LHCN-M2 (cell line): ENCODE data around the gene AJAP1. TPM values are rescaled to one million over a fixed set of nuclear protein-coding genes. Genes with fewer than 3 reads are reported as not detected.
"Not testable (repeated sequence)": the region's sequence is repeated elsewhere in the genome, so short reads cannot be mapped to it uniquely, and the experiment has no call there.

Source experiments
- DNase-seq: peaks from one replicate; pipeline ENCODE4 v3.0.0-alpha.2; 2012; ENCODE audit warnings: low read depth
- total RNA-seq: library from RNA; depleted of rRNA; stranded (reverse); fragments of >200 nt; gene quantifications from 2 replicates; pipeline ENCODE4 v1.2.3, GENCODE V29; 2014

Gene AJAP1
- total RNA-seq, 1 experiment from 2014 or later: not detected

- no peak for DNase-seq
Observed at GRCh38 chr1:4657960-4658541, 3.6 kb downstream of the AJAP1 start.

GRCh38 chr1:4658643-4659628 lies 4.5 kb downstream of the AJAP1 start:
- DNase-seq: no peak

GRCh38 chr1:4660917-4661594 lies 6.6 kb downstream of the AJAP1 start:
- no peak for DNase-seq

DNA sequence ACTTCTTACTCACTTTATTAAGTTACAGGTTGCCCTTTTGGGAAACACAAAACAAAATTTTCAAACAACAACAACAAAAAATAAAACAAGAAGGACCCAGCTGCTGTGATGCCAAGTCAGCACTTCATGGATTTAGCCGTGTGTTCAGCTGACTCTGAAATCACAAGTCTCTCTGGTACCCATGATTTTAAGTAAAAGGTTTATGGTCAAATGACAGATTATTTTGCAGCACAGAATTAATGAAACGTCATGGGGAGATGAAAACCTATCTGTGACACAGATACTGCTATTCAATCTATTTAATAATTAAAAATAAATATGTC lies 7.1 kb downstream of the AJAP1 start:
- no peak for DNase-seq

DNA sequence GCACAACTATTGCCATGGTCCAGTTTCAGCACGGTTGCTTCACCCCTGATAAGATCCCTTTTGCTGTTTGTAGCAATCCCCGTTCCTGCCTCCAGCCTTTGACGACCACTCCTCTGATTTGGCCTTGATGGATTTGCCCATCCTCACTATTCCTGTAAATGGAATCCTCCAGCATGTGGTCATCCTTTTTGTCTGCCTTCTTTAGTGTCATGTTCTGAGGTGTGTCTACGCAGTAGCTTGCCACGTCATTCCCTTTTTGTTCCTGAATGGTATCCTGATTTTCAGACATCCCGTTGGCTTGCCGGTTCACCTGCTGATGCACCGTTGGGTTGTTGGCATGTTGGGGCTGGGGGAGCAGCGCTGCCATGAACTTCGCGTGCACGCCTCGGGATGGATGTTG lies 7.8 kb downstream of the AJAP1 start:
- no peak for DNase-seq

DNA sequence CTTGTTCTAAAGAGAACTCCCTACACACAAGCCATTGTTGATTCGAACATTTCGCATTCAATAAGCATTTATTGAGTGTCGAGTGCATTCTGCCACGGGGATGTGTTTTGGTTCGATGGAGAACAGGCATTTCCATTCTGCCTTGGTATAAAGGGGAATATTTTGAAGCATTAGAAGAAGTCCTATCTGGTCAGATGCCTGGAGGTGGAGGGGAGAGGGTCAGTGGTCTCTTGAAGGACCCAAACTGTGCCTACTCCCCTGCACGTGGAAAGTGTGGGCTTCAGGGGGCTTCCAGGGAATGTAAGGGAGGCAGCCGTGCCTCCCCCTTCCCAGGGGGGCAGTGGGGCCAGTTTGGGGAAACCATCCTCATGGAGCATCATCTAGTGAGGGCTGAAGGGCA lies 8.3 kb downstream of the AJAP1 start:
- no peak for DNase-seq

DNA sequence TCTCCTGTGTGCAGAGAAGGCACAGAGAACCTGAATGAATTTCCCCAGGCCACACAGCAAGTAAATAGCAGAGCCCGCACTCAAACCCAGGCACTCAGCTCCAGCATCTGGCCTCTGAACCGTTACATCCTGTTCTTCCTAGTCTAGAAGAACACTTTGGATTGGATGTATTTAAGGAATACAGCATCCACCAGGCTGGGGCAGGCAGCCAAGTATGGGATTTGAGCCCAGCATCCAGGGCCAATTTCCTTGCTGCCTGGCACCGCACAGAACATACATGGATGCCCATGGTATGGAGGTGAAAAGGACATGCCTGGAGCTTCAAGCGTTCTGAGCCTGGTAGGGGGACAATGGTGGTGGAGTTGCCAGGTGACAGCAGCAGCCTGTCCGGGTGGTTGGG lies 9.7 kb downstream of the AJAP1 start:
- DNase-seq: no peak

DNA sequence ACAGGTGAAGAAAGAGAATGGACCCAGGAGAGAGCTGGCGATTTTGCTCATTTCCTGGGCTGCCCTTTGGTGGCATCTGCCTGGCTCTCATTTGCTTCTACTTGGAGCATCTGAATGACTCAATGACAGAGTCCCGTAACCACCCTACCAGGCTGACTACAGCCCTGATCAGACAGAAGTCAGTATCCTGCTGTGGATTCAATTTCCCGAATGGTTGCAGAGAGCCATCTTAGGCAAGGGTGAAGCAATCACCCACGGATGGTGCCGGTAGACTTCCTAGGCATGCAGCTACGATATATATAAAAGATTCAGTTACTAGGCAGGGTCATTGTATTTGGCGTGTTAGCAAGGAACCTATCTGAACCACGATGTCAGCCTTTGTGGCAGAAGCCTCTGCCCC lies 10.2 kb downstream of the AJAP1 start:
- DNase-seq: no peak

DNA sequence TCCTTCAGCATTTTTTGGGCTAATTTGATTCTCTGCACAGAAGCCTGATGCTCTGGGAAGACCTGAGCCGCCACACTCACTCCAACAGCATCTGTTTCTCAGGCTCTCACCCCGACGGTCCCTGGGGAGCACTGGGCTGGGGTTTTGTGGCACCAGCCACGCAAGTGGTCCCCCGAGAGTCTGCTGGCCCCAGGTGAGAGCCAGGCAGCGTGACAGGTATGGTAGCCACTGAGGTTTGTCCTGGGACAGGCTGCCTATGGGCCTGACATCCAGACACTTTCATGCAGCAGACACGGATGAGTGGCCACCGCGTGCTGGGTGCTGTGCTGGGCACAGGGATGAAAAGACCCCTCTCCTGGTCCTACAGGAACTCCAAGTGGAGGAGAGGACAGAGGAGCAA lies 11.0 kb downstream of the AJAP1 start:
- no peak for DNase-seq

DNA sequence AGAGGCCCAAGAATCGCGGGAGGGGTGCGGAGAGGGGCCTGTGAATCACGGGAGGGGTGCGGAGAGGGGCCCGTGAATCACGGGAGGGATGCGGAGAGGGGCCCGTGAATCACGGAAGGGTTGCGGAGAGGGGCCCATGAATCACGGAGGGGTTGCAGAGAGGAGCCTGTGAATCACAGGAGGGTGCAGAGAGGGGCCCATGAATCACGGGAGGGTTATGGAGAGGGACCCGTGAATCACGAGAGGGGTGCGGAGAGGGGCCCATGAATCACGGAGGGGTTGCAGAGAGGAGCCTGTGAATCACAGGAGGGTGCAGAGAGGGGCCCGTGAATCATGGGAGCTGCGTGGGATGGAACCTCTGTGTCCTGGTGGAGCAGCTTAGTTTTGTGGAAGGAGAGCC lies 12.3 kb downstream of the AJAP1 start:
- not testable (repeated sequence) for DNase-seq

DNA sequence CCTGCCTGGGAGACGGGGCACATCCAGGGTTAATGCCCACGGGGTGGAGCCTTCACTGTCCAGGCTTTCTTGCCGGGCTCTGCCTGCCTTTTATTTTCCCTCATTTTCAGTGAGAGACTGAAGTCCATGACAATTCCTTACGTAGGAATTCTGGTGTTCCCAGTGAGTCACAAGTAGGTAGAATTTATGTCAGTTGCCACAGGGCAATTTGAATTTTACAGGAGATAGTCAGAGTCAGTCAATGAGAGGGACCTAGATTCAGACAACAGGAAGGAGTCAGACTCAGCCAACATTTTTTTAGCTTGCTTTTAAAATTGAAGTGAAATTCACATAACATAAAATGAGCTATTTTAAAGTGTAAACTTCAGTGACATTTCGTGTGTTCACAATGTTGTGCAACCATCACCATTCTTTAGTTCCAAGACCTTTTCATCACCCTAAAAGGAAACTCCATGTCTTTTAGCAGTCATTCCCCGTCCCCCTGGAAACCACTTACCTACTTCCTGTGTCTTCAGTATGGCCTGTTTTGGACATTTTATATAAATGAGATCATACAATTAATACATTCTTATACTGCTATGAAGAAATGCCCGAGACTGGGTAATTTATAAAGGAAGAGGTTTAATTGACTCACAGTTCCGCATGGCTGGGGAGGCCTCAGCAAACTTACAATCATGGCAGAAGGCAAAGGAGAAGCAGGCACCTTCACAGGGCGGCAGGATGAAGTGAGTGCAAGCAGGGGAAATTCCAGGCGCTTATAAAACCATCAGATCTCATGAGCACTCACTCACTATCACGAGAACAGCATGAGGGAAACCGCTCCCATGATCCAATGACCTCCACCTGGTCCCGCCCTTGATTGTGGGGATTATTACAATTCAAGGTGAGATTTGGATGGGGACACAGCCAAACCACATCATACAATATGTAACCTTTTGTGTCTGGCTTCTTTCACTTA lies 14.6 kb downstream of the AJAP1 start:
- DNase-seq: no peak

- DNase-seq: no peak
Observed at GRCh38 chr1:4670265-4670664, 15.9 kb downstream of the AJAP1 start.

DNA sequence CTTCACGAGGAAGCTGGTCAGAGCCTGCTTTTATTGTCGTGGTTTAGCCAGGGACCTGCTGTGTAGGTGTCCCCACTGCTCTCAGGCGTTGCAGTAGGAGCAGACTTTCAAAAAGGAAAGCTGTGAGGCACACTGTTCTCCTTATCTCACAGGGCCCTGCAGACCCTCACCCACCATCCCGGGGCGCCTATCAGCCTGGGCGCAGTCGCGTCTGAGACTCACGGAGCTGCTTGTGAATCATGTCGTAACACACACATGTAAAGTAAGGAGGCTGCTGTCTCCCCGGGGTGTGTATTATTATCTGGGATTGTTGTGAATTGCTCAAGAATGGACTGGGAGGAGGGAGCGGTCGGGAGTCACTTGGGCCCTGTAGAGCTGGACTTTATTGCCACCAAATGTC lies 17.4 kb downstream of the AJAP1 start:
- DNase-seq: no peak

DNA sequence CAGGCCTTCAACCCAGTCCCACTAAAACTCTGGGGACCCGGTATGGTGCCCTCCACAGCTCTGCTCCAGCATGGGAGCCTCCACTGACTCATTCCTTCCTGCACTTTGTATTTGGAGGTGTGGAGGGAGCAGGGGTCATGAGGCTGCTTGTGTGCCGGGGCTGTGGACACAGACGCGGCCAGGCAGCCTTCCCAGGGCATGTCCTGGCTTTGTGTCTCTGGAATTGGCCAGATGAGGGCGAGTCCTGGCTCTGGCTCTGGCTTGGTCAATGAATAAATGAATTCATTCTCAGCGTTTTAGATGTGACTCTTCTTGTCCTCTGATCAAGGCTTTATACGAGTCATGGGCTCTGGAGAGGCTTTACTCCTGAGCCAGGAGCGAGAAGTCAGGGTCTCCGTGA lies 19.1 kb downstream of the AJAP1 start:
- no peak for DNase-seq

DNA sequence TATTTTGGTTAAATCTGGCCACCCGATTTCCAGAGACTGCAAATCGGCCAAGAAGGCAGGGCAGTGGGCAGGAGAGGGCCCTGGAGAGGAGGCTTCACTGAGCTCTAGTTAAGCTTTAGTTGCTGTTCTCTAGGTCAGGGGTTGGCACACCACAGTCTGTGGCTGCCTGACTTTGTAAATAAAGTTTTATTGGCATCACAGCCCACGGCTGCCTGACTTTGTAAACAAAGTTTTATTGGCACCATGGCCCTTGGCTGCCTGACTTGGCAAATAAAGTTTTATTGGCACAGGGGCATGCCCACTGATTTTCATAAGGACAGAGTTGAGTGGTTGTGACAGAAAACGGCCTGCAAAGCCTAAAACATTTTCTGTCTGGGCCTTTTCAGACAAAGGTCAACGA lies 19.7 kb downstream of the AJAP1 start:
- no peak for DNase-seq

DNA sequence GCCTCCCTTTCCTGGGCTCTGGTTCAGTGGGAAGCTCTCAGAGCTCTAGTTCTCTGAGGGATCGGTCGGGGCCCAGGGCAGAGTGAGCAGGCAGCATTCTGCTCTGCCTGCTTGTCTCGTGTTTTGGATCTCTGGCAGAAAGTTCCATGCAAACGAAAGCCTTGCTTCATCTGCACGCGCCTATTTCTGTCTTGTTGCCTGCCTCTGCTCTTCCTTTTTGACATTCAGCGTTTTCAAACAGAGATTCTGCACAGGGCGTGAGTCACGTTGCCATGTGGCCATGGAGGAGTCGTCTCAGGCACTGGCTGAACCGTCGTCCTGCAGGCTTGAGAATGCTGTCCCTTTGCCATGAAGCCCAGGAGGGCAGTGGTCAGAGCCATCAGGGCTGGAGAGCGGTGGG lies 20.3 kb downstream of the AJAP1 start:
- no peak for DNase-seq

DNA sequence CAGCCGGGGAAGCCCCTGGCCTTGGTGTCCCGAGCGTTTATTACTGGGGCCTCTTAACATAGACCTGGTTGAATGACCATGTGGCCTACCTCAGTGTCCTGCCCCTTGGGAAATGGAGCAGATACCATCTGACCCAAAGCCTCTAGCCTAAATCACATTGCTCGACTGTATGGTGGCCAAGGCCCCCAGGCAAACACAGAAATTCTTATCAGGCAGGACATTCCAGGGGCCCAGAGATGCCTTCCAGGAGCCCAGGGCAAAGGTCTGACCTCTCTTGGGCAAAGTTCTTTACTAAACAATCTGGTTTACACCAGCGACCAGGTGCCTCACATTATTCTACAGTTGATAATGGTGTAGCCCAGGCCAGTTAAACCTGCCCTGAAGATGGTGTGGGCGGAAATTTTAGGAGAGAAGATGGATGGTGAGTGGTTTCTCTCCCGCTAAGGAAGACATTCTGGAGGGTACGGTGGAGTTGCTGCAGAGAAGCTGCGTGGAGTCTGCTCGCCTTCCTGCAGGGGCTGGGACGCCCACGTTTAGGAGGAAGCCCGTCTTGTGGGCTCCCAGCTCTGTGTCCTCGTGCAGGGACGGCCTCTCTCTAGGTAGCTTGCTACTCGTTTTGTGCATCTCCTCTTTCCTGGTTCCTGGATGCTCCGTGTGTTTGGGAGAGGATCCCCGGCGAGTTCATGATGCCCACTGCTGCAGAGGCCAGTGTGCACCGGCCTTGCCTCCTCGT lies 21.2 kb downstream of the AJAP1 start:
- DNase-seq: no peak

DNA sequence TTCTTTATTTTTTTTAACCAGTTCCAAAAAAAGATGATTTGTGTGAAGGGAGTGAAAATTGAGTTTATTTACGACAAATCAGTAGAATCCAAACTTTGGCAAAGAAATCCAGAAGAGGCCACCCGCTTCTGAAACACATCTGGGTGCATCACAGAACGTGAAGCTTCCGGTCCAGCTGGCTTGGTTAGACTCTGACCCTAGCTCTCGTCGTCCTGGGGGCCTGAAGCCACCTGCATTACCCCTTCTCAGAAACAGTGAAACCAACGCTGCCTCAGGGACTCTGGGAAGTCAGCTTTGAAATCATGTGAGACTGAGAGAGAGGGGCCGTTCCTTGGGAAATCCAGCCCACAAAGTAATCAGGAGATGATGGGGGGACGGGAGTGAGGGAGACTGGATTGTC lies 21.8 kb downstream of the AJAP1 start:
- no peak for DNase-seq

DNA sequence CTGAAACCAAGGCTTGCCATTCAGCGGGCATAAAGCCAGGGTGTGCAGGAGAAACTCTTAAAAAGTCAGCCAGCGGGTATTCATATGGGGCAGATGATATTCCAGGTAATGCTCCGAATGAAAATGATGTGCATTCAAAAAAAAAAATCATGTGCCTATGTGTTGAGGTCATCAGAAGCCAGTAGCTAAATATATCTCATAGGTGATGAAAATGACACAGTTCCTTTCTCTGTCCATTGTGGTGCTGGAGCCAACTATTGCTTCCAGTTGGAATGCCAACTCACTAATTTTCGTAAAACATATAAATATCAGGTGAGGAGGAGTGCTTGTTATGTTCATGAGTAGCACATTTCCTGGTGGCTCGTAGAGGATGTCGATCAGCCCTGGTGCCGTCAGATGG lies 23.2 kb downstream of the AJAP1 start:
- DNase-seq: no peak

- DNase-seq: no peak
Observed at GRCh38 chr1:4678066-4678717, 23.8 kb downstream of the AJAP1 start.
